ENCODE data around the gene MEI1. TPM values are rescaled to one million over a fixed set of nuclear protein-coding genes. Genes with fewer than 3 reads are reported as not detected.

The MEI1 gene
- polyA plus RNA-seq, 2 donors: 0.36 to 0.79 TPM

DNA sequence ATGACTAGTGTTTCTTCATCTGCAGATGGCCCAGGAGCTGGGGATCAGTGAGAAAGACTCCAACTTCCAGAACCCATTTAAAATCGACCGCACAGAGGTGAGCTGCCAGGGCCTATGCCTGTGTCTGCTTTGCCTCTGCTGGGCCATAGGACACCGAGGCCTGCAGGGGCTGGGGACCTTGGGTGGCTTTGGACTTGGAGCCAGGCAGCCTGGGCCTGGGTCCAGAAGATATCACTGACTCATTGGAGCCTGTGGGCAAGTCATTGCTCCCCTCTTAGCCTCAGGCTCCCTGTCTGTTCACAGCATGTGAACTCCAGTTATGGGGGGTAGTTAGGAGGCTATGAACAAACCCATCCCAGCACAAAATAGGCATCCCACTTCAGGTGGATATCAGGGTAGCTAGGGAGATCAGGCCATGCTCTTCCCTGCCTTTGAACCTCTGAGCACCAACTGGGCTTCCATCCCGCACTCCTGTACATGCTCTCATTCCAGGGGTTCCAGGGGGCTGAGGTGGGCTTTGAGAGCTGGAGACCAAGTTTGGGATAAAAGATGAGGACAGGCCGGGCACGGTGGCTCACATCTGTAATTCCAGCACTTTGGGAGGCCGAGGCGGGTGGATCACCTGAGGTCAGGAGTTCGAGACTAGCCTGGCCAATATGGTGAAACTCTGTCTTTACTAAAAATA is 114.6 kb downstream of the MEI1 start:
- 96 to 97% methylated on average over 9 of the region's 9 CpGs for WGBS, 2 donors
- peaks cover 0 to 18% of the 10 kb centered on the region in 2 donors for H3K36me3 ChIP-seq (ENCODE audit: control insufficient read depth in 2 of 2, insufficient read depth in 2 of 2, low read length in 1 of 2)

DNA sequence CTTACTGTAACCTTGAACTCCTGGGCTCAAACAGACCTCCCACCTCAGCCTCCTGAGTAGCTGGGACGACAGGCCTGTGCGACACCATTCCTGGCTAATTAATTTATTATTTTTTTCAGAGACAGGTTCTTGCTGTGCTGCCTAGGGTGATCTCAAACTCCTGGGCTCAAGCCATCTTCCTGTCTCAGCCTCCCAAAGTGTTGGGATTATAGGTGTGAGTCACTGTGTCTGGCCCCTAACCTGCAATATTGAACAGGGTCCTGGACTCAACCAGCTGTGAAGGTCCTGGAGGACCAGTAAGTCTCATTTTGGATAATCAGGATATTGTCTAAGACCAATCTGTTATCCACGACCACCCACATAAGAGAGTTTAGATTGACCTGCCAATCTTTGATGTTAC is 116.4 kb downstream of the MEI1 start:
- Histone ChIP-seq H3K9me3 (ENCODE audit: control insufficient read depth in 2 of 2, insufficient read depth in 1 of 2, low read depth in 1 of 2, low read length in 1 of 2) (no peaks in the 10 kb centered on the region), H3K27ac (ENCODE audit: low read depth in 2 of 2, low read length in 1 of 2) (no peak overlapping the region), H3K4me1 (ENCODE audit: control insufficient read depth in 2 of 2, insufficient read depth in 2 of 2, low read length in 1 of 2) (no peaks in the 10 kb centered on the region), H3K27me3 (ENCODE audit: control insufficient read depth in 1 of 2, insufficient read depth in 2 of 2, low read length in 2 of 2) (no peaks in the 10 kb centered on the region), H3K4me3 (ENCODE audit: low read depth in 1 of 2, low read length in 2 of 2) (no peak overlapping the region), H3K36me3 (ENCODE audit: control insufficient read depth in 2 of 2, insufficient read depth in 2 of 2, low read length in 1 of 2) (peaks cover 0 to 10% of the 10 kb centered on the region in 2 donors)
- 85 to 91% methylated on average over 3 of the region's 3 CpGs for WGBS, 2 donors

More for the DNA sequence above, 114.6 kb downstream of the MEI1 start:
- no peak overlapping the region for H3K4me3 ChIP-seq (ENCODE audit: low read depth in 1 of 2, low read length in 2 of 2)
- no peak overlapping the region for H3K27ac ChIP-seq (ENCODE audit: low read depth in 2 of 2, low read length in 1 of 2)
- H3K27me3 ChIP-seq (ENCODE audit: control insufficient read depth in 1 of 2, insufficient read depth in 2 of 2, low read length in 2 of 2): no peaks in the 10 kb centered on the region
- H3K4me1 ChIP-seq (ENCODE audit: control insufficient read depth in 2 of 2, insufficient read depth in 2 of 2, low read length in 1 of 2): peaks cover 0 to 2% of the 10 kb centered on the region in 2 donors
- no peaks in the 10 kb centered on the region for H3K9me3 ChIP-seq (ENCODE audit: control insufficient read depth in 2 of 2, insufficient read depth in 1 of 2, low read depth in 1 of 2, low read length in 1 of 2)

DNA sequence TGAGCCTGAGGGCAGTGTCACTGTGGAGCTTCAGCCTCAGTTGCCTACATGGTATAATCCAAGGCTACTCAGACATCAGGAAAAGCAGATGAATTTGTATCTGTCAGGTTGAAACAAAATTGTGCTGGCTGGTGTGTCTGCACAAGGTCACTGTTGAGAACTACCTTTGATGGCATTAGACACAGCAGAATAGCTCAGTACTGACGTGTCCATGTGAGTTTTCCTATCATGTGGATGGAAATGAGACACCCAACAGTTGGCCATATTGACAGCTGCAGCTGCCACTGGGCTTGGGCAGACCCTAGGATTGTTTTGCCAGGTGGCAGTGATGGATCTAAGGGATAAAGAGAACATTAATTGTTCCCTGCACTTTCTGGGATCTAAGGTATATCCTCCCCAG is 116.9 kb downstream of the MEI1 start:
- no peaks in the 10 kb centered on the region for H3K9me3 ChIP-seq (ENCODE audit: control insufficient read depth in 2 of 2, insufficient read depth in 1 of 2, low read depth in 1 of 2, low read length in 1 of 2)
- H3K27me3 ChIP-seq (ENCODE audit: control insufficient read depth in 1 of 2, insufficient read depth in 2 of 2, low read length in 2 of 2): no peaks in the 10 kb centered on the region
- H3K4me1 ChIP-seq (ENCODE audit: control insufficient read depth in 2 of 2, insufficient read depth in 2 of 2, low read length in 1 of 2): no peaks in the 10 kb centered on the region
- H3K36me3 ChIP-seq (ENCODE audit: control insufficient read depth in 2 of 2, insufficient read depth in 2 of 2, low read length in 1 of 2): peaks cover 0 to 10% of the 10 kb centered on the region in 2 donors
- H3K27ac ChIP-seq (ENCODE audit: low read depth in 2 of 2, low read length in 1 of 2): no peak overlapping the region
- WGBS, 2 donors: 95 to 100% methylated on average over 1 of the region's 1 CpG
- no peak overlapping the region for H3K4me3 ChIP-seq (ENCODE audit: low read depth in 1 of 2, low read length in 2 of 2)

DNA sequence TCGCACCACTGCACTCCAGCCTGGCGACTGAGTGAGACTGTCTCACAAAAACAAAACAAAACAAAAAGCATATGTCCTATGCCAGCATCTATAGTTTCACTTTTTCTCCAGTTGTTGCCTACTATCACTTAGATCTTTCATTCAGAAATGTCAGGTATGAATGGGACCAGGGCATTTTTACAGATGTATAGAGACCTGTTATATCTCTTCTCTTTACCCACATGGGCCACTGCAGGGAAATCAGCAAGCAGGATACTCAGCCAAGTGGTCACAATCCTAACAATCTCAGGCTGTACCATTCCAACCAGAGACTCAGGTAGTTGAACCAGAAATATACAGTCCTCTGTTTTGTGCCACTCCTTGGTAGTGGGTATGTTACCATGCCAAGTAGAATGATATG is 117.6 kb downstream of the MEI1 start:
- WGBS, 2 donors: 91 to 95% methylated on average over 2 of the region's 2 CpGs
- no peaks in the 10 kb centered on the region for H3K9me3 ChIP-seq (ENCODE audit: control insufficient read depth in 2 of 2, insufficient read depth in 1 of 2, low read depth in 1 of 2, low read length in 1 of 2)
- no peak overlapping the region for H3K4me3 ChIP-seq (ENCODE audit: low read depth in 1 of 2, low read length in 2 of 2)
- H3K36me3 ChIP-seq (ENCODE audit: control insufficient read depth in 2 of 2, insufficient read depth in 2 of 2, low read length in 1 of 2): peaks cover 0 to 10% of the 10 kb centered on the region in 2 donors
- no peaks in the 10 kb centered on the region for H3K4me1 ChIP-seq (ENCODE audit: control insufficient read depth in 2 of 2, insufficient read depth in 2 of 2, low read length in 1 of 2)
- H3K27ac ChIP-seq (ENCODE audit: low read depth in 2 of 2, low read length in 1 of 2): no peak overlapping the region
- H3K27me3 ChIP-seq (ENCODE audit: control insufficient read depth in 1 of 2, insufficient read depth in 2 of 2, low read length in 2 of 2): no peaks in the 10 kb centered on the region

DNA sequence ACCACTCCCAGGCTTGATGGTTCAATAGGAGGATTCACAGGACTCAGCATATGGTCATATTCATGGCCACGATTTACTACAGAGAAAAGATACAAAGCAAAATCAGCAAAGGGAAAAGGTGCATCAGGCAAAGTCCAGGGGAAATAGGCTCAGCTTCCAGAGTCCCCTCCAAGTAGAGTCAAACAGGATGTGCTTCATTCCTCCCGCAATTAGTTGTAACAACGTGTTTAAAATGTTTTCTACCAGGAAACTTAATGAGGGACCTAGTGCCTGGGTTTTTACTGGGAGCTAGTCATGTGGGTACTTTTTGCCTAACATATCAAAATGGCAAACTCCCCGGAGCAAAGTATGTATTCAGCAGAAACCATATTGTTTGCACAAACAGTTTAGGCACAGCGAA is 118.7 kb downstream of the MEI1 start:
- Histone ChIP-seq H3K4me1 (ENCODE audit: control insufficient read depth in 2 of 2, insufficient read depth in 2 of 2, low read length in 1 of 2) (no peaks in the 10 kb centered on the region), H3K27ac (ENCODE audit: low read depth in 2 of 2, low read length in 1 of 2) (no peak overlapping the region), H3K27me3 (ENCODE audit: control insufficient read depth in 1 of 2, insufficient read depth in 2 of 2, low read length in 2 of 2) (no peaks in the 10 kb centered on the region), H3K36me3 (ENCODE audit: control insufficient read depth in 2 of 2, insufficient read depth in 2 of 2, low read length in 1 of 2) (peaks cover 0 to 10% of the 10 kb centered on the region in 2 donors), H3K9me3 (ENCODE audit: control insufficient read depth in 2 of 2, insufficient read depth in 1 of 2, low read depth in 1 of 2, low read length in 1 of 2) (no peaks in the 10 kb centered on the region), H3K4me3 (ENCODE audit: low read depth in 1 of 2, low read length in 2 of 2) (no peak overlapping the region)
- 83 to 88% methylated on average over 5 of the region's 5 CpGs for WGBS, 2 donors

DNA sequence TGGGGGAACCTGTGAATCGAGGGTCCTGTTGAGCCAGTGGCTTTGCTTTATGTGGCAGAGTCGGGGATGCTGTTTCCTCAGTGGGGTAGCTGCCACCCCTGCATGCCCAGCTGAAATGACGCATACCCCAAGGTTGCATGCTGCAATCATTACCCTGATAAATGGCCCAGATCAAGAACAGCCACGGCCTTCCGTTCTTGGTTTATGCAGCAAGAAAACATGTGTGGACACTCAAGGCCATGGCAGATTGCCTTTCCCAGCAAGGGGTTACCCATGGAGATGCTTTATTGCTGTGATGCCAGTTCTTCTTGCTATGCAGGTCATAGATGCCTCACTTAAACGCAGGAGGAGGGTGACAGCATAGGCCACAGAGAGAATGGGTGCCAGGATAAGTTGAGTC is 119.3 kb downstream of the MEI1 start:
- no peak overlapping the region for H3K27ac ChIP-seq (ENCODE audit: low read depth in 2 of 2, low read length in 1 of 2)
- no peaks in the 10 kb centered on the region for H3K27me3 ChIP-seq (ENCODE audit: control insufficient read depth in 1 of 2, insufficient read depth in 2 of 2, low read length in 2 of 2)
- H3K36me3 ChIP-seq (ENCODE audit: control insufficient read depth in 2 of 2, insufficient read depth in 2 of 2, low read length in 1 of 2): peaks cover 0 to 7% of the 10 kb centered on the region in 2 donors
- H3K4me3 ChIP-seq (ENCODE audit: low read depth in 1 of 2, low read length in 2 of 2): no peak overlapping the region
- WGBS, 2 donors: 86 to 88% methylated on average over 6 of the region's 6 CpGs
- no peaks in the 10 kb centered on the region for H3K9me3 ChIP-seq (ENCODE audit: control insufficient read depth in 2 of 2, insufficient read depth in 1 of 2, low read depth in 1 of 2, low read length in 1 of 2)
- no peaks in the 10 kb centered on the region for H3K4me1 ChIP-seq (ENCODE audit: control insufficient read depth in 2 of 2, insufficient read depth in 2 of 2, low read length in 1 of 2)

DNA sequence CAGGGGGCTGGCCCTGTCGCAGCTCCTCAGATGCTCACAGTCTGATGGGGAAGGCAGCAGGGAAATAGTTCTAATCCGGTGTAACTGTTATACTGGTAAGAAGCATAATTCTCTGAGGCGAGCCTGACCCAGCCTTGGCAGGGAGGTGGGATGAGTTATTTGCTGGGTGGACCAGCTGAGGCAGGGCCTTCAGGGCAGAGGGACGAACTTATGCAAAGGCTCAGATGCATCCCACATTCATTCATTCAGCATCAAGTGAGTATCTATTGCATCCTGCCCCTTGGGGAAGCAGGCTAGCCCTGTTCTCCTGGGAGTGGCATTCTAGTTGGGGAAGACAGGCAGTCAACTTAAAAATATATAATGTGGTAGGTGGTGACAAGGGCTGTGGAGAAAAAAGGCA is 120.0 kb downstream of the MEI1 start:
- 93 to 94% methylated on average over 4 of the region's 4 CpGs for WGBS, 2 donors
- Histone ChIP-seq H3K4me3 (ENCODE audit: low read depth in 1 of 2, low read length in 2 of 2) (no peak overlapping the region), H3K27ac (ENCODE audit: low read depth in 2 of 2, low read length in 1 of 2) (no peak overlapping the region), H3K36me3 (ENCODE audit: control insufficient read depth in 2 of 2, insufficient read depth in 2 of 2, low read length in 1 of 2) (peaks cover 0 to 6% of the 10 kb centered on the region in 2 donors), H3K4me1 (ENCODE audit: control insufficient read depth in 2 of 2, insufficient read depth in 2 of 2, low read length in 1 of 2) (peaks cover 0 to 2% of the 10 kb centered on the region in 2 donors), H3K27me3 (ENCODE audit: control insufficient read depth in 1 of 2, insufficient read depth in 2 of 2, low read length in 2 of 2) (no peaks in the 10 kb centered on the region), H3K9me3 (ENCODE audit: control insufficient read depth in 2 of 2, insufficient read depth in 1 of 2, low read depth in 1 of 2, low read length in 1 of 2) (no peaks in the 10 kb centered on the region)

DNA sequence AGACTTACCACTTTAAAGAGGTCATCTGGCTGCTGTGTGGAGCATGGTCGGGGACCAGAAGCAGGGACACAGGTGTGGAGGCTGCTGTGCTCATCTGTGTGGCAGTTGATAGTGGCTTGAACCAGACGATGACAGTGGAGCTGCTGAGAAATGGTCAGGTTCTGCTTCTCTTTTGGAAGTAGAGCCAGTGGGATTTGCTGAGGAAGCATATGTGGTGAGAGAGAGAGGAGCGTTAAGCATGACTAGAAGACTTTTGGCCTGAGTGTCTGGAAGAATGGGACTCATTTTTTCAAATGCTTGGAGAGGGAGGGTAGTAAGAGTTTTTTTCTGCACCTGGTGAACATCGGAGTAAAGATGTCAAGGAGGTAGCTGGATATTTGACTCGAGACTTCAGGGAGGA is 121.1 kb downstream of the MEI1 start:
- Histone ChIP-seq H3K36me3 (ENCODE audit: control insufficient read depth in 2 of 2, insufficient read depth in 2 of 2, low read length in 1 of 2) (peaks cover 0 to 6% of the 10 kb centered on the region in 2 donors), H3K4me3 (ENCODE audit: low read depth in 1 of 2, low read length in 2 of 2) (no peak overlapping the region), H3K9me3 (ENCODE audit: control insufficient read depth in 2 of 2, insufficient read depth in 1 of 2, low read depth in 1 of 2, low read length in 1 of 2) (no peaks in the 10 kb centered on the region), H3K27me3 (ENCODE audit: control insufficient read depth in 1 of 2, insufficient read depth in 2 of 2, low read length in 2 of 2) (no peaks in the 10 kb centered on the region), H3K4me1 (ENCODE audit: control insufficient read depth in 2 of 2, insufficient read depth in 2 of 2, low read length in 1 of 2) (peaks cover 0 to 2% of the 10 kb centered on the region in 2 donors), H3K27ac (ENCODE audit: low read depth in 2 of 2, low read length in 1 of 2) (no peak overlapping the region)
- 87 to 89% methylated on average over 5 of the region's 5 CpGs for WGBS, 2 donors

DNA sequence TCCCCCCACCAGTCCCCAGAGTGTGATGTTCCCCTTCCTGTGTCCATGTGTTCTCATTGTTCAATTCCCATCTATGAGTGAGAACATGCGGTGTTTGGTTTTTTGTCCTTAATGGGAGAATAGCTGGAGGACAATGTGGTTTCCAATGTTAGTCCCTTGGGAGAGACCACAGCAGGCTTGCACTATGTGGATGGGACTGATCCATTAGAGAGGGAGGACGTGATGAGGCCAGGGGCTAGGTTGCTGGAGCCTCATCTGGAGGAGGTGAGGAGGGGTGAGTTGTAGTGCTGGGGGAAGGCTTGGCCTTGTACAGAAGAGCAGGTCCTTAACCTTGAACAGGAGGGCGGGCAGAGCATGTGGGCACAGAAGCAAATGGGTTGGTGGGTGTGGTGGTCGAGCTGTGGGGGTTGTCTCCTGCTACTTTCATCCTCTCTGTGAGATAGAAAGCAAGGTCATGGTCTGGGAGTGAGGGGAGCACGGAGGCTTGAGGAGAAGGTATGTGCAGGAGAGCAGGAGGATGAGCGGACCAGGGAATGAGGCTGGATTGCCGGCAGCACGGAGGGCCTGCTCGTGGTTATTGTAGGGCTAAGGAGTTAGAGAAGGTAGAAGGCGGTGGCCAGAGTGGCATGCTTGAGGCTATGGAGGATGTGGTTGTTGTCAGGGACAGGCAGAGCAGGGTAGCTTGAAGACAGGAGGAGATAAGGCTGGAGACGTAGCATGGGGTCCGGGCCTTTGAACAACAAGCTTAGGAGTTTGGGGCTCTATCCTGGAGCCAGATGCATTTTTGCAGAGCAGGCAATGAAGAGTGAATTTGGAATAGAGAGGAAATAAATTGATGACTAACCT is 122.4 kb downstream of the MEI1 start:
- Histone ChIP-seq H3K9me3 (ENCODE audit: control insufficient read depth in 2 of 2, insufficient read depth in 1 of 2, low read depth in 1 of 2, low read length in 1 of 2) (no peaks in the 10 kb centered on the region), H3K36me3 (ENCODE audit: control insufficient read depth in 2 of 2, insufficient read depth in 2 of 2, low read length in 1 of 2) (peaks cover 0 to 10% of the 10 kb centered on the region in 2 donors), H3K27ac (ENCODE audit: low read depth in 2 of 2, low read length in 1 of 2) (no peak overlapping the region), H3K4me3 (ENCODE audit: low read depth in 1 of 2, low read length in 2 of 2) (no peak overlapping the region), H3K27me3 (ENCODE audit: control insufficient read depth in 1 of 2, insufficient read depth in 2 of 2, low read length in 2 of 2) (no peaks in the 10 kb centered on the region), H3K4me1 (ENCODE audit: control insufficient read depth in 2 of 2, insufficient read depth in 2 of 2, low read length in 1 of 2) (peaks cover 3 to 8% of the 10 kb centered on the region in 2 donors)
- 85 to 87% methylated on average over 12 of the region's 12 CpGs for WGBS, 2 donors

All from esophagus (tissue), 2 donors.